CD4-positive, alpha-beta T cell (primary cell): Measurements from ENCODE around the gene IQGAP2. TPM values are rescaled to one million over a fixed set of nuclear protein-coding genes. Genes with fewer than 3 reads are reported as not detected.

Experiments
- ATAC-seq: fragments of 200-7000 bp; cut with Tn5 transposase; one replicate; pipeline ENCODE4 v1.10.0; 2022; ENCODE audit warnings: mild to moderate bottlenecking; ENCODE audit not compliant: poor library complexity
- CTCF ChIA-PET: fragments of 350-600 bp; sonication (Branson Sonifier 250); formaldehyde crosslinking; loops from one replicate; lab custom pipeline; 2021; ENCODE audit warnings: antibody characterized with exemption, inconsistent platforms; lab: Charles Lee
- POLR2A ChIA-PET: fragments of 350-600 bp; sonication (Branson Sonifier 250); formaldehyde crosslinking; loops from one replicate; lab custom pipeline; 2021; ENCODE audit warnings: antibody characterized with exemption, inconsistent platforms; lab: Charles Lee
- DNase-seq, 14 experiments: peaks; one replicate each; pipeline ENCODE4 v3.0.0-alpha.2; 2013 to 2020; ENCODE audit warnings: mixed read lengths in 2 of 14
- H3K27ac ChIP-seq, 2 donors: one replicate each; pipeline versions ENCODE4 v1.5.1 to v1.7.0; 2013; ENCODE audit warnings: low read length in 2 of 2, low read depth in 1 of 2, mild to moderate bottlenecking in 1 of 2
- H3K27me3 ChIP-seq, 2 experiments: 1 replicate in 1 of 2; 2 replicates in 1 of 2; pipeline versions ENCODE4 v1.6.1 to v1.7.0; 2013; ENCODE audit warnings: low read length in 2 of 2, control low read depth in 1 of 2, mild to moderate bottlenecking in 1 of 2, moderate library complexity in 1 of 2; ENCODE audit not compliant: insufficient read depth in 2 of 2, control insufficient read depth in 1 of 2
- H3K36me3 ChIP-seq: one replicate; pipeline ENCODE4 v1.6.1; 2013; ENCODE audit warnings: low read length, control low read depth; ENCODE audit not compliant: insufficient read depth
- H3K4me1 ChIP-seq: one replicate; pipeline ENCODE4 v1.6.1; 2013; ENCODE audit warnings: low read length, control low read depth; ENCODE audit not compliant: insufficient read depth
- H3K4me3 ChIP-seq: one replicate; pipeline ENCODE4 v1.5.1; 2013; ENCODE audit warnings: mild to moderate bottlenecking, low read length, moderate library complexity
- H3K9me3 ChIP-seq, 2 experiments: 1 replicate in 1 of 2; 2 replicates in 1 of 2; pipeline versions ENCODE4 v1.6.1 to v1.7.0; 2013; ENCODE audit warnings: low read length in 2 of 2, mild to moderate bottlenecking in 2 of 2, control low read depth in 1 of 2, moderate library complexity in 1 of 2; ENCODE audit not compliant: control insufficient read depth in 1 of 2, insufficient read depth in 1 of 2
- H3K27ac Mint-ChIP-seq: one replicate; pipeline ENCODE4 v1.8.0; 2020; ENCODE audit warnings: mixed read lengths
- H3K27me3 Mint-ChIP-seq: one replicate; pipeline ENCODE4 v1.8.0; 2021; ENCODE audit warnings: mixed read lengths
- H3K36me3 Mint-ChIP-seq: one replicate; pipeline ENCODE4 v1.8.0; 2021; ENCODE audit warnings: low read depth, mixed read lengths
- H3K4me1 Mint-ChIP-seq: one replicate; pipeline ENCODE4 v1.8.0; 2021; ENCODE audit warnings: low read depth, mixed read lengths
- H3K4me3 Mint-ChIP-seq: one replicate; pipeline ENCODE4 v1.8.0; 2020; ENCODE audit warnings: mild to moderate bottlenecking, mixed read lengths
- H3K9me3 Mint-ChIP-seq: one replicate; pipeline ENCODE4 v1.8.0; 2020; ENCODE audit warnings: mixed read lengths
- CTCF ChIP-seq: fragments of 200-600 bp; IDR thresholded peaks from one replicate; pipeline ENCODE4 v1.8.0; 2022; ENCODE audit warnings: antibody characterized with exemption, mild to moderate bottlenecking
- intact Hi-C, 2 experiments: fragments of 100-400 bp; cut with DNase I in 1 of 2; cut with micrococcal nuclease in 1 of 2; formaldehyde crosslinking; loops; one replicate each; pipeline versions ENCODE4 v1.15.1 to v1.9.0; 2023 to 2025; cut with DNase I, micrococcal nuclease
- total RNA-seq, 174 experiments: library from RNA in 2 of 174; stranded (reverse) in 2 of 174; gene quantifications; one replicate each; pipeline ENCODE4 v1.2.3 and lab custom pipeline; 2021 to 2026

IQGAP2 gene
- total RNA-seq, 2 experiments from 2014 or later, result 58.8 TPM

- peaks cover 95% of the 10 kb centered on the region for H3K36me3 Mint-ChIP-seq
- H3K36me3 ChIP-seq, result peaks cover 93% of the 10 kb centered on the region
- no peak overlapping the region for H3K27ac ChIP-seq
- H3K27me3 ChIP-seq, result no peaks in the 10 kb centered on the region
- DNase-seq, result no peak
- H3K9me3 Mint-ChIP-seq, result no peaks in the 10 kb centered on the region
- intact Hi-C loops, result no loop called here
- H3K27ac Mint-ChIP-seq, result no peak overlapping the region
- POLR2A ChIA-PET, result no interaction called here
- no peaks in the 10 kb centered on the region for H3K4me1 Mint-ChIP-seq
- H3K27me3 Mint-ChIP-seq, result no peaks in the 10 kb centered on the region
- H3K4me3 Mint-ChIP-seq, result no peak overlapping the region
- TF ChIP-seq CTCF, result no peak
- no peak for ATAC-seq
- no peaks in the 10 kb centered on the region for H3K4me1 ChIP-seq
- no peaks in the 10 kb centered on the region for H3K9me3 ChIP-seq
- CTCF ChIA-PET, result interaction anchor here (1.5 kb wide), 1 partner anchor 101 kb away, joined by 4 read pairs; no protein-coding TSS in a partner anchor
- no peak overlapping the region for H3K4me3 ChIP-seq
Observed at GRCh38 chr5:76673125-76673524, 270.0 kb downstream of the IQGAP2 start.

- POLR2A ChIA-PET, result no interaction called here
- H3K4me1 ChIP-seq, result no peaks in the 10 kb centered on the region
- no peak for DNase-seq
- Mint-ChIP-seq H3K27me3 (no peaks in the 10 kb centered on the region), H3K4me1 (no peaks in the 10 kb centered on the region), H3K27ac (no peak overlapping the region), H3K36me3 (peaks cover 95% of the 10 kb centered on the region), H3K9me3 (no peaks in the 10 kb centered on the region), H3K4me3 (no peak overlapping the region)
- H3K4me3 ChIP-seq, result no peak overlapping the region
- CTCF ChIA-PET, result interaction anchor here (1.5 kb wide), 1 partner anchor 100 kb away, joined by 4 read pairs; no protein-coding TSS in a partner anchor
- ATAC-seq, result no peak
- H3K9me3 ChIP-seq, result no peaks in the 10 kb centered on the region
- H3K36me3 ChIP-seq, result peaks cover 88% of the 10 kb centered on the region
- H3K27me3 ChIP-seq, result no peaks in the 10 kb centered on the region
- no peak overlapping the region for H3K27ac ChIP-seq
- TF ChIP-seq CTCF, result no peak
- intact Hi-C loops, result no loop called here
Observed at GRCh38 chr5:76674330-76675066, 271.4 kb downstream of the IQGAP2 start.

GRCh38 chr5:76675364-76675763, 272.3 kb downstream of the IQGAP2 start:
- no peak for TF ChIP-seq CTCF
- Mint-ChIP-seq H3K4me1 (no peaks in the 10 kb centered on the region), H3K4me3 (no peak overlapping the region), H3K27ac (no peak overlapping the region), H3K9me3 (no peaks in the 10 kb centered on the region), H3K36me3 (peaks cover 95% of the 10 kb centered on the region), H3K27me3 (no peaks in the 10 kb centered on the region)
- peaks cover 84% of the 10 kb centered on the region for H3K36me3 ChIP-seq
- ChIA-PET POLR2A (no interaction called here), CTCF (no interaction called here)
- no peaks in the 10 kb centered on the region for H3K27me3 ChIP-seq
- H3K27ac ChIP-seq, result no peak overlapping the region
- intact Hi-C loops, result no loop called here
- DNase-seq (no peak), ATAC-seq (no peak)
- no peaks in the 10 kb centered on the region for H3K4me1 ChIP-seq
- no peaks in the 10 kb centered on the region for H3K9me3 ChIP-seq
- no peak overlapping the region for H3K4me3 ChIP-seq
